Activated T-cell treated with anti-CD3 and anti-CD28 coated beads, Interleukin-2, amount 50 U/mL, for 72 hours (primary cell): ENCODE measurements around the gene SERPINE1. TPM values are rescaled to one million over a fixed set of nuclear protein-coding genes. Genes with fewer than 3 reads are reported as not detected.

Source experiments
- ATAC-seq, 2 donors: fragments of 150-1000 bp; cut with Tn5 transposase; replicated peaks in 1 of 2; 2 replicates each; pipeline ENCODE4 v1.10.0; 2021; ENCODE audit warnings: moderate library complexity in 2 of 2, mild to moderate bottlenecking in 1 of 2
- DNase-seq, 2 donors: peaks; one replicate each; pipeline ENCODE4 v3.0.0; 2021 to 2022; ENCODE audit warnings: mixed read lengths in 1 of 2
- H3K27ac Mint-ChIP-seq: one replicate; pipeline ENCODE4 v1.8.0; 2022; ENCODE audit warnings: mild to moderate bottlenecking, moderate library complexity, mixed read lengths
- H3K27me3 Mint-ChIP-seq: one replicate; pipeline ENCODE4 v1.8.0; 2022; ENCODE audit warnings: low read depth, mixed read lengths
- H3K36me3 Mint-ChIP-seq, 2 donors: one replicate each; pipeline ENCODE4 v1.8.0; 2022; ENCODE audit warnings: mixed read lengths in 2 of 2, mild to moderate bottlenecking in 1 of 2; ENCODE audit not compliant: insufficient read depth in 2 of 2
- H3K4me1 Mint-ChIP-seq: one replicate; pipeline ENCODE4 v1.8.0; 2022; ENCODE audit warnings: low read depth, mixed read lengths
- H3K4me3 Mint-ChIP-seq, 2 donors: one replicate each; pipeline ENCODE4 v1.8.0; 2022; ENCODE audit warnings: mild to moderate bottlenecking in 2 of 2, mixed read lengths in 2 of 2, moderate library complexity in 2 of 2
- H3K9me3 Mint-ChIP-seq, 2 donors: one replicate each; pipeline ENCODE4 v1.8.0; 2022; ENCODE audit warnings: mixed read lengths in 2 of 2
- total RNA-seq, 2 donors: library from RNA; stranded (reverse); gene quantifications; one replicate each; pipeline ENCODE4 v1.2.3, GENCODE V29; 2022

SERPINE1 gene
- total RNA-seq, 2 donors from 2014 or later = 0.14 TPM; not detected in 1

- Mint-ChIP-seq H3K4me1 (peaks cover 50% of the 10 kb centered on the region), H3K27me3 (peaks cover 95% of the 10 kb centered on the region), H3K36me3 (peaks cover 0 to 2% of the 10 kb centered on the region in 2 donors), H3K4me3 (peak overlapping the region; percentile 68 to 83), H3K9me3 (no peaks in the 10 kb centered on the region), H3K27ac (no peak overlapping the region)
- ATAC-seq (no peak), DNase-seq (no peak)
These were observed 47.5 kb downstream of the SERPINE1 start for GRCh38 chr7:101174322-101174854.

GRCh38 chr7:101175664-101176063 lies 48.8 kb downstream of the SERPINE1 start:
- no peak for ATAC-seq
- H3K27me3 Mint-ChIP-seq = peaks cover 88% of the 10 kb centered on the region
- peaks cover 0 to 2% of the 10 kb centered on the region in 2 donors for H3K36me3 Mint-ChIP-seq
- no peaks in the 10 kb centered on the region for H3K9me3 Mint-ChIP-seq
- no peak for DNase-seq
- H3K4me3 Mint-ChIP-seq = no peak overlapping the region
- no peak overlapping the region for H3K27ac Mint-ChIP-seq
- H3K4me1 Mint-ChIP-seq = peaks cover 41% of the 10 kb centered on the region

- H3K36me3 Mint-ChIP-seq = peaks cover 0 to 2% of the 10 kb centered on the region in 2 donors
- peaks cover 26% of the 10 kb centered on the region for H3K4me1 Mint-ChIP-seq
- H3K4me3 Mint-ChIP-seq = no peak overlapping the region
- ATAC-seq (no peak), DNase-seq (no peak)
- H3K27ac Mint-ChIP-seq = no peak overlapping the region
- H3K9me3 Mint-ChIP-seq = no peaks in the 10 kb centered on the region
- H3K27me3 Mint-ChIP-seq = peaks cover 78% of the 10 kb centered on the region
These were observed 50.7 kb downstream of the SERPINE1 start for GRCh38 chr7:101177644-101178043.

DNA sequence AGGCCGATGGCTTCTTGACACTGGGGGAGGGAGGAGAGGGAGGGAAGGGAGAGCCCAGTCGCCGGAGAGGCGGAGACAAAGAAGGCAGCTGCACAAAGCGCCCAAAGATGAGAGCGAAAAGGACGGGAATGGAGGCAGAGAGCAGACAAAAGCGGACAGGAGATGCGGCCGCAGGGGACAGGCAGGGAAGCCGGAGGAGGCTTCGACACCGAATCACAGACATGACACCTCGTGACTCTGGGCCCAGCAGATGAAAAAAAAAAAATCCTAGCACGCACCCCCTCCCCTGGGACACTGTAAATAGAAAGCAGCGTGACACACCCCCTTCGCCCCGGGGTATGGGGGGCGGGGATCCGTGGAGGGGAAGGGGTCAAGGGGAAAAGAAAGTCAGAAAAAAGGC lies 52.2 kb downstream of the SERPINE1 start:
- no peaks in the 10 kb centered on the region for H3K9me3 Mint-ChIP-seq
- H3K27ac Mint-ChIP-seq = no peak overlapping the region
- H3K36me3 Mint-ChIP-seq = peaks cover 0 to 2% of the 10 kb centered on the region in 2 donors
- H3K4me1 Mint-ChIP-seq = peaks cover 14% of the 10 kb centered on the region
- no peak for DNase-seq
- ATAC-seq = no peak
- peak overlapping the region; percentile 53 to 61 for H3K4me3 Mint-ChIP-seq
- peaks cover 67% of the 10 kb centered on the region for H3K27me3 Mint-ChIP-seq

DNA sequence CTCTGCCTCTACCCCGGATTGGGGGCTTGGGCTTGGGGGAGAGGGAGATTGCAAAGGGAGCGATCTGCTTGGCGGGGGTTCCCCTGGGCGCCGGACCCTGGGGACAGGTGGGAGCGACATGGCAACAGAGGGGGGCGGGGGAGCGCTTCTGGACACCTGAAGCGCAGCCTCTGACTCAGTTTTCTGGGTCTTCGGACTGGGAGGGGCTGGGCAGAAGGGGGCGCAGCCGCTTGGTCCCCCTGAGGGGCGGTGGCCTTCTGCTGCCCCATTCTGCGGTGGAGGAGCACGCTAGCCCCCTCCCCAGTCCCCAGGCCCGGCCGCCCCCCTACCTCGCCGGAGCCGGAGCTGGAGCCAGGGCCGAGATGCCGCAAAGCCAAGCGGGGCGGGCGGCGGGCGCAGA lies 52.8 kb downstream of the SERPINE1 start:
- Mint-ChIP-seq H3K4me1 (peaks cover 9% of the 10 kb centered on the region), H3K27ac (no peak overlapping the region), H3K9me3 (no peaks in the 10 kb centered on the region), H3K27me3 (peaks cover 64% of the 10 kb centered on the region), H3K4me3 (peak overlapping the region in 1 of 2 donors; percentile 32), H3K36me3 (peaks cover 0 to 2% of the 10 kb centered on the region in 2 donors)
- ATAC-seq (no peak), DNase-seq (no peak)

DNA sequence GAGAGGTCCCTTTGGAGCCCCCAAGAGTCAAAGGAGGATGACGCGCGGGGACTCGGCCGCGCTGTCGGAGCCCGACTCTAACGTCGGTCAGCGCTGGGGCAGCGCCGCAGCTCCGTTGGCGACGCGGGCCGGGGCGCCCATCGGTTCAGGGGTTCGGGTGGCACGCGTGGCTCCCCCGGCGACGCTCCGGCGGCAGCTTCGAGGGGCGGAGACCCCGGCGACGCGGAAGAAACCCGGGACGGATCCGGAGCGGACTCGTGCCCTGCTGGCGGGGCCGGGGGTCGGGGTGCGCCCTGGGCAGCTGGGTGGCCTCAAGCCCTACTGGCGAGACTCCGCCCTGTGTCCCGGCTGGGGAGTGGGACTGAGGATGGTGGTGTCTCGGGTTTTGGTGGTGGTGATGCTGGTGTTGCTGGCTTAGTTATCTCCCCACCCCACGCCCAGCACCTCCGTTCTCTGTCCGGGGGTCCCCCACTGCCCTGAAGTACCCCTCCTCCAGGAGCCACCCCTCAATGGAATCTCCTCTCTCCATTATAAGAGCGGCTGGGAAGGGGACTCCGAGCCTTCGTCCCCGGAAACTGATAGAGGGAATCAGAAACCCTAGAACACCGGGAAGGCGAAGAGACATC lies 53.3 kb downstream of the SERPINE1 start, which contains the start of gene NAT16:
NAT16 (minus strand) TSS at position 164 of the 626 bp plus-strand sequence. CDS start 5,486 bp downstream, outside the sequence.
- Mint-ChIP-seq H3K4me1 (peaks cover 9% of the 10 kb centered on the region), H3K36me3 (peaks cover 0 to 2% of the 10 kb centered on the region in 2 donors), H3K4me3 (peak within 1 kb of the TSS; percentile 53 to 61), H3K9me3 (no peaks in the 10 kb centered on the region), H3K27me3 (peaks cover 64% of the 10 kb centered on the region), H3K27ac (no peak within 1 kb of the TSS)
- DNase-seq (no peak), ATAC-seq (no peak)

DNA sequence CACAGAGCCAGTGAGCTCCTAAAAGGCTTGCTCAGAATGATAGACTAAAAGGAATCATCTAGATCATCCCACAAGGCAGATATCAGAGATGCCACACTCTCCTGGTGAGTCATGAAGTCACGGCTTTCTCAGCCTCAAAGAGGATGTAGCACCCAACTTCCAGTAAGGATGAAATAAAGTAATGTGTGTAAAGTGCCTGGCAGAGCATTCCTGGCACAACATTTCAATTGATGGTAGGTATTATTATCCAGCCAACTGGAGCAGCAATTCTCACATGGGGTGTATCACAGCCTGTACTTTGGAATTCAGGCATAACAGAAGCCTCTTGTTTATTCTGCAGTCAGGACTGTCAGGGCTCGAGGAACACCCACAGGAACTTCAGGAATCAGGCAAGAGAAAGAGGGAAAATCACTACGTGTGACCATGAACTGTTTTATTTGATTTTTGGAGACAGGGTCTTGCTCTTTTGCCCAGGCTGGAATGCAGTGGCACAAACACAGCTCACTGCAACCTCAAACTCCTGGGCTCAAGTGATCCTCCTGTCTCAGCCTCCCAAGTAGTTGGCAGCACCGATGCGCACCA lies 58.4 kb downstream of the SERPINE1 start:
- Mint-ChIP-seq H3K36me3 (no peaks in the 10 kb centered on the region), H3K27me3 (peaks cover 28% of the 10 kb centered on the region), H3K4me3 (no peak overlapping the region), H3K9me3 (no peaks in the 10 kb centered on the region), H3K4me1 (no peaks in the 10 kb centered on the region), H3K27ac (no peak overlapping the region)
- ATAC-seq = no peak
- DNase-seq = no peak

DNA sequence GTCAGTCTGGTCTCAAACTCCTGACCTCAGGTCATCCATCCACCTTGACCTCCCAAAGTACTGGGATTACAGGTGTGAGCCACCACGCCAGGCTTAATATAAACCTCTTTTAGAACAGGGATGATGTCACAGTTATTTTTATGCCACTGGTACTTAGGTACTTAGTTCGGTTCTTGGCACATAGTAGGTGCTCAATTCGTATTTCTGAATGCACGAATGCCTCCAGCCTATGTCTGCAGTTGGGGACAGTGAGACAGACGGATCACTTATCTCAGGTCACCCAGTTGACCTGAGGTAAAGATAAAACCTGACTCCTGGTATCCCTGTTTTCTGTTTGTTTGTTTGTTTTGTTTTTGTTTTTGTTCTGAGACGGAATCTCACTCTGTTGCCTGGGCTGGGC lies 59.3 kb downstream of the SERPINE1 start:
- H3K27ac Mint-ChIP-seq = no peak overlapping the region
- H3K9me3 Mint-ChIP-seq = no peaks in the 10 kb centered on the region
- no peak for DNase-seq
- no peaks in the 10 kb centered on the region for H3K4me1 Mint-ChIP-seq
- peaks cover 20% of the 10 kb centered on the region for H3K27me3 Mint-ChIP-seq
- no peak for ATAC-seq
- H3K4me3 Mint-ChIP-seq = no peak overlapping the region
- H3K36me3 Mint-ChIP-seq = no peaks in the 10 kb centered on the region

- H3K4me3 Mint-ChIP-seq = no peak overlapping the region
- H3K4me1 Mint-ChIP-seq = no peaks in the 10 kb centered on the region
- H3K9me3 Mint-ChIP-seq = no peaks in the 10 kb centered on the region
- no peak overlapping the region for H3K27ac Mint-ChIP-seq
- DNase-seq = no peak
- no peaks in the 10 kb centered on the region for H3K36me3 Mint-ChIP-seq
- peaks cover 20% of the 10 kb centered on the region for H3K27me3 Mint-ChIP-seq
- no peak for ATAC-seq
These were observed 60.0 kb downstream of the SERPINE1 start for GRCh38 chr7:101186844-101187428.

Other genes with a start within 250 kb of the SERPINE1 start
- gene UFSP1, start 237.4 kb upstream of the SERPINE1 start, total RNA-seq = under 1 TPM; 0.34 to 0.83 TPM
- under 1 TPM; 0.16 to 0.41 TPM for gene ACHE, start 231.2 kb upstream of the SERPINE1 start, total RNA-seq
- not detected for gene MUC3A, start 177.6 kb upstream of the SERPINE1 start, total RNA-seq
- 1 to 10 TPM in 1 of 2 donors, not detected in 1; 1.6 TPM for gene MUC12, start 157.5 kb upstream of the SERPINE1 start, total RNA-seq
- not detected for gene MUC17, start 107.0 kb upstream of the SERPINE1 start, total RNA-seq
- gene TRIM56, start 41.6 kb upstream of the SERPINE1 start, total RNA-seq = 10 to 100 TPM; 44.5 to 50.2 TPM
- gene AP1S1, start 27.4 kb downstream of the SERPINE1 start, total RNA-seq = 10 to 100 TPM; 23.4 to 28.4 TPM
- gene VGF, start 38.5 kb downstream of the SERPINE1 start, total RNA-seq = under 1 TPM in 1 of 2 donors, not detected in 1; 0.19 TPM
- gene NAT16, start 53.2 kb downstream of the SERPINE1 start, total RNA-seq = not detected
- gene MOGAT3, start 73.9 kb downstream of the SERPINE1 start, total RNA-seq = not detected
- gene PLOD3, start 90.5 kb downstream of the SERPINE1 start, total RNA-seq = 10 to 100 TPM; 28.8 to 34.4 TPM
- gene ZNHIT1, start 91.1 kb downstream of the SERPINE1 start, total RNA-seq = 10 to 100 TPM; 36.6 to 38.9 TPM
- 10 to 100 TPM; 27.8 to 28.7 TPM for gene CLDN15, start 110.7 kb downstream of the SERPINE1 start, total RNA-seq
- gene FIS1, start 118.0 kb downstream of the SERPINE1 start, total RNA-seq = 10 to 100 TPM; 78.4 to 87.2 TPM
- 1 to 10 TPM; 4.7 to 5.1 TPM for gene IFT22, start 194.7 kb downstream of the SERPINE1 start, total RNA-seq
- under 1 TPM in 1 of 2 donors, not detected in 1; 0.22 TPM for gene COL26A1, start 235.8 kb downstream of the SERPINE1 start, total RNA-seq